HG03342 (cell line): Measurements from ENCODE around the gene ZNF25.
A peak's percentile ranks its signal among the peaks of the same experiment; 100 is the strongest.
"Not testable (repeated sequence)": the region's sequence is repeated elsewhere in the genome, so short reads cannot be mapped to it uniquely, and the experiment has no call there.

ENCODE experiments used
- ATAC-seq: cut with Tn5 transposase; IDR thresholded peaks from one replicate; pipeline ENCODE4 v1.9.1; 2021; ENCODE audit warnings: mild to moderate bottlenecking, moderate library complexity; ENCODE audit not compliant: unreplicated experiment

Gene ZNF25

GRCh38 chr10:37976091-37976879 is at the start of gene ZNF25:
Gene ZNF25, minus strand, starts transcription at chr10:37976647. Its CDS starts 4,925 bp downstream, at chr10:37971722.
- ATAC-seq, result peak; percentile 92

- no peak for ATAC-seq
Observed at GRCh38 chr10:38025283-38025682, 48.8 kb upstream of the ZNF25 start.

GRCh38 chr10:38019124-38019523 is 42.7 kb upstream of the ZNF25 start:
- not testable (repeated sequence) for ATAC-seq

- no peak for ATAC-seq
Observed at GRCh38 chr10:38016354-38016753, 39.9 kb upstream of the ZNF25 start.

- ATAC-seq, result peak; percentile 81
Observed at GRCh38 chr10:38010119-38010903, 33.9 kb upstream of the ZNF25 start, which contains the start of gene ZNF33A. Gene ZNF33A, plus strand, starts transcription at chr10:38010675. Its CDS starts 1,667 bp downstream, at chr10:38012342.

- no peak for ATAC-seq
Observed at GRCh38 chr10:38007991-38008390, 31.5 kb upstream of the ZNF25 start.

GRCh38 chr10:38007551-38007950 is 31.1 kb upstream of the ZNF25 start:
- no peak for ATAC-seq

- ATAC-seq, result no peak
Observed at GRCh38 chr10:38003588-38003987, 27.1 kb upstream of the ZNF25 start.

GRCh38 chr10:38003026-38003425 is 26.6 kb upstream of the ZNF25 start:
- no peak for ATAC-seq

GRCh38 chr10:38000474-38000873 is 24.0 kb upstream of the ZNF25 start:
- not testable (repeated sequence) for ATAC-seq

GRCh38 chr10:37998920-37999319 is 22.5 kb upstream of the ZNF25 start:
- ATAC-seq, result not testable (repeated sequence)

GRCh38 chr10:37992083-37992482 is 15.6 kb upstream of the ZNF25 start:
- ATAC-seq, result no peak

GRCh38 chr10:37991655-37992054 is 15.2 kb upstream of the ZNF25 start:
- ATAC-seq, result no peak

- no peak for ATAC-seq
Observed at GRCh38 chr10:37976880-37977203, 395 bp upstream of the ZNF25 start.

GRCh38 chr10:37975401-37975991 is 951 bp downstream of the ZNF25 start:
- ATAC-seq, result no peak

- ATAC-seq, result no peak
Observed at GRCh38 chr10:37972396-37972795, 4.1 kb downstream of the ZNF25 start.

GRCh38 chr10:37965006-37965405 is 11.4 kb downstream of the ZNF25 start:
- ATAC-seq, result no peak

GRCh38 chr10:37960591-37961137 is 15.8 kb downstream of the ZNF25 start:
- ATAC-seq, result no peak

GRCh38 chr10:37957841-37958240 is 18.6 kb downstream of the ZNF25 start:
- ATAC-seq, result no peak

- ATAC-seq, result no peak
Observed at GRCh38 chr10:37952926-37953325, 23.5 kb downstream of the ZNF25 start.

GRCh38 chr10:37952043-37952755 is 24.2 kb downstream of the ZNF25 start:
- ATAC-seq, result no peak
